ENCODE data around the gene TWF1.
"Not testable (repeated sequence)": the region's sequence is repeated elsewhere in the genome, so short reads cannot be mapped to it uniquely, and the experiment has no call there.

Gene TWF1

GRCh38 chr12:43805149-43805859 is 813 bp downstream of the TWF1 start:
- peak; percentile 60 for DNase-seq

- no peak for DNase-seq
These were observed 8.4 kb downstream of the TWF1 start for GRCh38 chr12:43797561-43798217.

- DNase-seq: no peak
These were observed 10.3 kb downstream of the TWF1 start for GRCh38 chr12:43795716-43796280.

GRCh38 chr12:43789941-43790340 is 16.2 kb downstream of the TWF1 start:
- DNase-seq: no peak

GRCh38 chr12:43786899-43787693 is 19.0 kb downstream of the TWF1 start:
- DNase-seq: no peak

- peak; percentile 17 for DNase-seq
These were observed 29.6 kb downstream of the TWF1 start for GRCh38 chr12:43776498-43776897.

- DNase-seq: no peak
These were observed 39.8 kb downstream of the TWF1 start for GRCh38 chr12:43766291-43766690.

GRCh38 chr12:43764528-43764927 is 41.6 kb downstream of the TWF1 start:
- no peak for DNase-seq

- DNase-seq: no peak
These were observed 42.3 kb downstream of the TWF1 start for GRCh38 chr12:43763769-43764168.

GRCh38 chr12:43762596-43762995 is 43.5 kb downstream of the TWF1 start:
- DNase-seq: no peak

- no peak for DNase-seq
These were observed 44.6 kb downstream of the TWF1 start for GRCh38 chr12:43761500-43761899.

- DNase-seq: no peak
These were observed 45.7 kb downstream of the TWF1 start for GRCh38 chr12:43760396-43760795.

- DNase-seq: peak; percentile 94
These were observed 47.2 kb downstream of the TWF1 start, which contains the start of the genes IRAK4 and PUS7L for GRCh38 chr12:43758728-43759563. IRAK4 (plus strand) TSS chr12:43758951; CDS start chr12:43768112, 9,161 bp downstream. PUS7L (minus strand) TSS chr12:43758790; CDS start chr12:43755245, 3,545 bp downstream.

- no peak for DNase-seq
These were observed 47.8 kb downstream of the TWF1 start for GRCh38 chr12:43758247-43758727.

- no peak for DNase-seq
These were observed 52.1 kb downstream of the TWF1 start for GRCh38 chr12:43754015-43754414.

- DNase-seq: not testable (repeated sequence)
These were observed 54.8 kb downstream of the TWF1 start for GRCh38 chr12:43751360-43751759.

GRCh38 chr12:43750814-43751213 is 55.3 kb downstream of the TWF1 start:
- no peak for DNase-seq

GRCh38 chr12:43749016-43749415 is 57.1 kb downstream of the TWF1 start:
- DNase-seq: no peak

GRCh38 chr12:43744826-43745225 is 61.3 kb downstream of the TWF1 start:
- no peak for DNase-seq
